Smooth muscle cell (in vitro differentiated cells): Measurements from ENCODE around the gene VSIG1. TPM values are rescaled to one million over a fixed set of nuclear protein-coding genes. Genes with fewer than 3 reads are reported as not detected.

Experiments
- DNase-seq: peaks from one replicate; lab custom pipeline; 2025; ENCODE audit not compliant: unreplicated experiment; lab: John Stamatoyannopoulos, UW
- H2AFZ ChIP-seq: fragments of 200-600 bp; sonication (generic); 2 replicates; pipeline ENCODE4 v1.6.0; 2016; ENCODE audit warnings: antibody characterized with exemption, low read depth, mild to moderate bottlenecking
- H3F3A ChIP-seq: fragments of 200-600 bp; sonication (generic); 2 replicates; pipeline ENCODE4 v1.6.0; 2017; ENCODE audit warnings: antibody characterized with exemption, low read depth
- H3K27ac ChIP-seq: fragments of 200-600 bp; sonication (generic); 2 replicates; pipeline ENCODE4 v1.5.1; 2016; ENCODE audit warnings: low read depth, mild to moderate bottlenecking
- H3K27me3 ChIP-seq: fragments of 200-600 bp; sonication (generic); 2 replicates; pipeline ENCODE4 v1.6.1; 2016; ENCODE audit warnings: low read depth, mild to moderate bottlenecking
- H3K36me3 ChIP-seq: fragments of 200-600 bp; sonication (generic); 2 replicates; pipeline ENCODE4 v1.5.1; 2016; ENCODE audit warnings: low read depth
- H3K4me1 ChIP-seq: fragments of 200-600 bp; sonication (generic); 2 replicates; pipeline ENCODE4 v1.5.1; 2016; ENCODE audit warnings: low read depth
- H3K4me2 ChIP-seq: fragments of 200-600 bp; sonication (generic); 2 replicates; pipeline ENCODE4 v1.6.0; 2016; ENCODE audit warnings: mild to moderate bottlenecking
- H3K4me3 ChIP-seq: fragments of 200-600 bp; sonication (generic); 2 replicates; pipeline ENCODE4 v1.5.1; 2016; ENCODE audit warnings: mild to moderate bottlenecking
- H3K79me2 ChIP-seq: fragments of 200-600 bp; sonication (generic); 2 replicates; pipeline ENCODE4 v1.6.0; 2016; ENCODE audit warnings: low read depth, mild to moderate bottlenecking
- H3K9ac ChIP-seq: fragments of 200-600 bp; sonication (generic); 2 replicates; pipeline ENCODE4 v1.6.0; 2016; ENCODE audit warnings: low read depth
- H3K9me3 ChIP-seq: fragments of 200-600 bp; sonication (generic); replicated peaks from 2 replicates; pipeline ENCODE4 v1.5.1; 2016; ENCODE audit warnings: low read depth
- H4K20me1 ChIP-seq: fragments of 200-600 bp; sonication (generic); 2 replicates; pipeline ENCODE4 v1.6.0; 2016; ENCODE audit warnings: low read depth
- WGBS: methylation state at CpG from one replicate; pipeline ENCODE4 v1.1.7; 2016; ENCODE audit warnings: low lambda C conversion rate; 5-methylcytosine and 5-hydroxymethylcytosine counted together
- polyA plus RNA-seq: library from polyadenylated mRNA; unstranded; fragments of >200 nt; fragmentation: Nextera tagmentation; extraction: Ambion mirVana; gene quantifications from 2 replicates; pipeline ENCODE4 v1.2.1, GENCODE V29; 2016
- total RNA-seq: library from RNA; depleted of rRNA; stranded (reverse); fragments of >200 nt; gene quantifications from 2 replicates; pipeline ENCODE4 v1.2.3, GENCODE V29; 2014
- TF ChIP-seq, protein P1 (sequence below): fragments of 200-600 bp; sonication (generic); IDR thresholded peaks from 2 replicates; pipeline ENCODE4 v1.5.1; 2017; ENCODE audit warnings: borderline replicate concordance, mild to moderate bottlenecking, antibody characterized with exemption; ENCODE audit not compliant: insufficient read depth, poor library complexity, severe bottlenecking

Gene VSIG1
- total RNA-seq = 0.36 TPM in 1 of 2 replicates, not detected in the other
- polyA plus RNA-seq = 0.20 TPM in 1 of 2 replicates, not detected in the other

DNA sequence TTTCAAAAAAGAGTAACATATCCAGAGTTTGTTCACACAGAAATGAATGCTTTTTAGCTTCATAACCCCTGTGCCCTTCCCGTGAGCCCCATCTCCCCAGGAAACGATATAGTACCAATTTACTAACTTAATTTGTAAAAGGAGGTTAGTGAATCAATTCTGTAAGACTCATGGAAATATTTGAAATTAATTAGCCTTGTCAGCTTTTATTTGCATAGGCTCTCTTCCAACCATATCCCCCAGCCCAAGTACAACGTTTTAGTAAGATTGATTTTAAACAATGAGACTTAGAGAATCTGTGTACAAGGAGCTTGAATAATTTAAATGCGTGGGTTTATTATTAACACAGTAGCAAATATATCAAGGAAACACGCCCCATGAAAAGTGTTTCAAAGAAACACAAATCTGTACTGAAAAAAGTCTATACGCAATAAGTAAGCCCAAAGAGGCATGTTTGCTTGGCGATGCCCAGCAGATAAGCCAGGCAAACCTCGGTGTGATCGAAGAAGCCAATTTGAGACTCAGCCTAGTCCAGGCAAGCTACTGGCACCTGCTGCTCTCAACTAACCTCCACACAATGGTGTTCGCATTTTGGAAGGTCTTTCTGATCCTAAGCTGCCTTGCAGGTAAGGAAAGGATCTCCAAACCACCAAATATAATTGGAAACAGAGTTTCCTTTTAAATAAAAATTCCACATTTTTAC lies at the start of gene VSIG1:
Gene VSIG1, plus strand, starts transcription at position 512 of the 703 bp plus-strand sequence. Its CDS starts 66 bp downstream, at position 578.
- WGBS = 77% methylated on average over 10 of the region's 10 CpGs
- Histone ChIP-seq H3K9me3 (no peaks in the 10 kb centered on the region), H3K4me3 (no peak within 1 kb of the TSS), H3K27ac (no peak within 1 kb of the TSS), H2AFZ (no peak within 1 kb of the TSS), H3K79me2 (no peaks in the 10 kb centered on the region), H3K27me3 (no peaks in the 10 kb centered on the region), H3K4me2 (no peak within 1 kb of the TSS), H3K4me1 (no peaks in the 10 kb centered on the region), H3K9ac (no peak within 1 kb of the TSS), H3F3A (no peaks in the 10 kb centered on the region), H3K36me3 (no peaks in the 10 kb centered on the region), H4K20me1 (no peaks in the 10 kb centered on the region)
- TF ChIP-seq, protein P1, sequence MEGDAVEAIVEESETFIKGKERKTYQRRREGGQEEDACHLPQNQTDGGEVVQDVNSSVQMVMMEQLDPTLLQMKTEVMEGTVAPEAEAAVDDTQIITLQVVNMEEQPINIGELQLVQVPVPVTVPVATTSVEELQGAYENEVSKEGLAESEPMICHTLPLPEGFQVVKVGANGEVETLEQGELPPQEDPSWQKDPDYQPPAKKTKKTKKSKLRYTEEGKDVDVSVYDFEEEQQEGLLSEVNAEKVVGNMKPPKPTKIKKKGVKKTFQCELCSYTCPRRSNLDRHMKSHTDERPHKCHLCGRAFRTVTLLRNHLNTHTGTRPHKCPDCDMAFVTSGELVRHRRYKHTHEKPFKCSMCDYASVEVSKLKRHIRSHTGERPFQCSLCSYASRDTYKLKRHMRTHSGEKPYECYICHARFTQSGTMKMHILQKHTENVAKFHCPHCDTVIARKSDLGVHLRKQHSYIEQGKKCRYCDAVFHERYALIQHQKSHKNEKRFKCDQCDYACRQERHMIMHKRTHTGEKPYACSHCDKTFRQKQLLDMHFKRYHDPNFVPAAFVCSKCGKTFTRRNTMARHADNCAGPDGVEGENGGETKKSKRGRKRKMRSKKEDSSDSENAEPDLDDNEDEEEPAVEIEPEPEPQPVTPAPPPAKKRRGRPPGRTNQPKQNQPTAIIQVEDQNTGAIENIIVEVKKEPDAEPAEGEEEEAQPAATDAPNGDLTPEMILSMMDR = no peak
- no peak for DNase-seq

DNA sequence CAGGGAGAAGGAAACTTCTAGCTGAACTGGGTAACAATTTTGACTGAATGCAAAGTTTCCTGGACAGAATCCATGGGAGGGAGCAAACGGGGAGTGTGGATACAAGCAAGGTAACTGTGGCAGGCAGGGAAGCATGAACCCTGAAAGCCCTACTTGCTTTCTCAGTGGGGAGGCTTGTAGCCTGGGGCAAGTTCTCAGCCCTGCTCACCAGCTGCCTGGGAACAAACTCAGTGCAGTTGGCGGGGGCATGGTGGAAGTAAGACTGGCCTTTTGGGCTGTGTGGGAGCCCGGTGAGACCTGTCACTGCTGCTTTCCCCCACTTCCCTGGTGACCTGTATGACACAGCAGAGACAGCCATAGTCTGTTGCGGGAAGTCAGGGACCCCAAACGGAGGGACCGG lies 48.7 kb upstream of the VSIG1 start:
- no peak for DNase-seq
- Histone ChIP-seq H3K36me3 (no peaks in the 10 kb centered on the region), H3K9ac (no peak overlapping the region), H3K27me3 (no peaks in the 10 kb centered on the region), H3K27ac (no peak overlapping the region), H3K4me3 (no peak overlapping the region), H3K9me3 (no peaks in the 10 kb centered on the region), H3K4me1 (no peaks in the 10 kb centered on the region), H3F3A (no peaks in the 10 kb centered on the region), H4K20me1 (no peaks in the 10 kb centered on the region), H3K4me2 (no peak overlapping the region), H2AFZ (no peak overlapping the region), H3K79me2 (no peaks in the 10 kb centered on the region)
- TF ChIP-seq, protein P1 = no peak
- 87% methylated on average over 6 of the region's 6 CpGs for WGBS

DNA sequence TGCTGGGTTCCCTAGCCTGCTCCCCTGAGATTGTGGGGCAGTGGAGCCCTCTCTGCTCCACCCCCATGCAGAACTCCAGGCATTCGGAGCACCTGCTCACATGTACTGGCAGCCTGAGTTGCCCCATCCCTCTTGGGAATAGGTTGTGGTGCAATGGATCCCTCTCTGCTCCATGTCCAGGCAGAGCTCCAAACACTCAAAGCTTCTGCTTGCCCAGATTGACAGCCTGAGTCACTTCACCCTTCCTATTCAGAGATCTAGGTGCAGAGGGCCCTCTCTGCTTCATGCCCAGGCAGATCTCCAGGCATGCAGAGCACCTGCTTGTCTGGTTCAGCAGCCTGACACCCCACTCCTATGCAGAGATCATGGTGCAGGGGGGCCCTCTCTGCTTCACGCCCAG lies 44.1 kb upstream of the VSIG1 start:
- H2AFZ ChIP-seq = no peak overlapping the region
- 73% methylated on average over 2 of the region's 2 CpGs for WGBS
- no peak overlapping the region for H3K4me2 ChIP-seq

More for the DNA sequence above, 44.1 kb upstream of the VSIG1 start:
- no peaks in the 10 kb centered on the region for H3K36me3 ChIP-seq
- H3K4me3 ChIP-seq = no peak overlapping the region
- no peaks in the 10 kb centered on the region for H4K20me1 ChIP-seq
- no peak overlapping the region for H3K27ac ChIP-seq
- no peak for DNase-seq
- H3F3A ChIP-seq = no peaks in the 10 kb centered on the region
- H3K4me1 ChIP-seq = no peaks in the 10 kb centered on the region
- H3K9ac ChIP-seq = no peak overlapping the region
- H3K79me2 ChIP-seq = no peaks in the 10 kb centered on the region
- TF ChIP-seq, protein P1 = no peak
- H3K9me3 ChIP-seq = no peaks in the 10 kb centered on the region
- H3K27me3 ChIP-seq = no peaks in the 10 kb centered on the region
